ENCODE data around the gene TC2N.

Gene TC2N

GRCh38 chr14:91867316-91867988, at the start of gene TC2N:
TC2N (minus strand) TSS chr14:91867536; CDS start chr14:91813769, 53,767 bp downstream.
- no peaks in the 10 kb centered on the region for H3K36me3 ChIP-seq (ENCODE audit: insufficient read depth, low read length)
- no peak for DNase-seq (ENCODE audit: low read depth, low spot score)
- no peak for TF ChIP-seq EZH2 (IDR thresholded peaks at IDR 0.05)
- no peak for TF ChIP-seq POLR2AphosphoS5 (IDR thresholded peaks at IDR 0.05; ENCODE audit: borderline replicate concordance, low read depth, low read length)
- no peak within 1 kb of the TSS for H3K4me3 ChIP-seq
- H3K9me3 ChIP-seq (ENCODE audit: low read depth, low read length), result no peaks in the 10 kb centered on the region
- no peak within 1 kb of the TSS for H3K27ac ChIP-seq
- H3K9ac ChIP-seq (ENCODE audit: insufficient read length), result no peak within 1 kb of the TSS

DNA sequence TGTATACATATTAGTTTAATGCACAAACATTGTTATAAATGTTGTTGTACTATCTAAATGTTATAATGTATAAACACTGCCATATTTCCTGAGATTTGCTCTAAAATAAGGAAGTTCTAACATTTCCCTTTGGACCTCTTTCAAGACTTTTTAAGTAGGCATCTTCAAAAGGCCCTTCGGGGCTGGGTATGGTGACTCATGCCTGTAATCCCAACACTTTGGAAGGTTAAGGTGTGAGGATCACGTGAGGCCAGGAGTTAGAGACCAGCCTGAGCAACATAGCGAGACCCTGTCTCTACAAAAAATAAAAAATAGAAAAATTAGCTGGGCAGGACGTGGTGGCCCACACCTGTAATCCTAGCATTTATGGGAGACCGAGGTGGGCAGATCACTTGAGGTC, 44.7 kb upstream of the TC2N start:
- no peak overlapping the region for H3K9ac ChIP-seq (ENCODE audit: insufficient read length)
- TF ChIP-seq EZH2 (IDR thresholded peaks at IDR 0.05) (no peak), POLR2AphosphoS5 (IDR thresholded peaks at IDR 0.05; ENCODE audit: borderline replicate concordance, low read depth, low read length) (no peak), FOXP2 (optimal IDR thresholded peaks at IDR 0.05; ENCODE audit: control extremely low read depth, extremely low read length, insufficient read depth) (no peak)
- no peak overlapping the region for H3K4me3 ChIP-seq
- no peak overlapping the region for H3K27ac ChIP-seq
- no peak for DNase-seq (ENCODE audit: low read depth, low spot score)
- H3K36me3 ChIP-seq (ENCODE audit: insufficient read depth, low read length), result no peaks in the 10 kb centered on the region
- no peaks in the 10 kb centered on the region for H3K9me3 ChIP-seq (ENCODE audit: low read depth, low read length)

GRCh38 chr14:91911474-91912032, 44.2 kb upstream of the TC2N start:
- Histone ChIP-seq H3K27ac (no peak overlapping the region), H3K9ac (ENCODE audit: insufficient read length) (no peak overlapping the region), H3K4me3 (no peak overlapping the region), H3K9me3 (ENCODE audit: low read depth, low read length) (no peaks in the 10 kb centered on the region), H3K36me3 (ENCODE audit: insufficient read depth, low read length) (no peaks in the 10 kb centered on the region)
- peak; percentile 14 for DNase-seq (ENCODE audit: low read depth, low spot score)
- TF ChIP-seq EZH2 (IDR thresholded peaks at IDR 0.05) (no peak), POLR2AphosphoS5 (IDR thresholded peaks at IDR 0.05; ENCODE audit: borderline replicate concordance, low read depth, low read length) (no peak), FOXP2 (optimal IDR thresholded peaks at IDR 0.05; ENCODE audit: control extremely low read depth, extremely low read length, insufficient read depth) (no peak)

GRCh38 chr14:91910196-91910595, 42.9 kb upstream of the TC2N start:
- no peak overlapping the region for H3K27ac ChIP-seq
- H3K9ac ChIP-seq (ENCODE audit: insufficient read length), result no peak overlapping the region
- TF ChIP-seq FOXP2 (optimal IDR thresholded peaks at IDR 0.05; ENCODE audit: control extremely low read depth, extremely low read length, insufficient read depth) (no peak), POLR2AphosphoS5 (IDR thresholded peaks at IDR 0.05; ENCODE audit: borderline replicate concordance, low read depth, low read length) (no peak), EZH2 (IDR thresholded peaks at IDR 0.05) (no peak)
- H3K4me3 ChIP-seq, result no peak overlapping the region
- no peaks in the 10 kb centered on the region for H3K36me3 ChIP-seq (ENCODE audit: insufficient read depth, low read length)
- no peaks in the 10 kb centered on the region for H3K9me3 ChIP-seq (ENCODE audit: low read depth, low read length)
- DNase-seq (ENCODE audit: low read depth, low spot score), result no peak

- no peak for DNase-seq (ENCODE audit: low read depth, low spot score)
- H3K9me3 ChIP-seq (ENCODE audit: low read depth, low read length), result no peaks in the 10 kb centered on the region
- no peak overlapping the region for H3K27ac ChIP-seq
- H3K4me3 ChIP-seq, result no peak overlapping the region
- TF ChIP-seq EZH2 (IDR thresholded peaks at IDR 0.05) (no peak), FOXP2 (optimal IDR thresholded peaks at IDR 0.05; ENCODE audit: control extremely low read depth, extremely low read length, insufficient read depth) (no peak), POLR2AphosphoS5 (IDR thresholded peaks at IDR 0.05; ENCODE audit: borderline replicate concordance, low read depth, low read length) (no peak)
- no peaks in the 10 kb centered on the region for H3K36me3 ChIP-seq (ENCODE audit: insufficient read depth, low read length)
- H3K9ac ChIP-seq (ENCODE audit: insufficient read length), result no peak overlapping the region
Observed at GRCh38 chr14:91906374-91906773, 39.0 kb upstream of the TC2N start.

GRCh38 chr14:91904956-91905645, 37.8 kb upstream of the TC2N start:
- TF ChIP-seq POLR2AphosphoS5 (IDR thresholded peaks at IDR 0.05; ENCODE audit: borderline replicate concordance, low read depth, low read length) (no peak), FOXP2 (optimal IDR thresholded peaks at IDR 0.05; ENCODE audit: control extremely low read depth, extremely low read length, insufficient read depth) (no peak), EZH2 (IDR thresholded peaks at IDR 0.05) (no peak)
- no peak overlapping the region for H3K9ac ChIP-seq (ENCODE audit: insufficient read length)
- DNase-seq (ENCODE audit: low read depth, low spot score), result no peak
- H3K9me3 ChIP-seq (ENCODE audit: low read depth, low read length), result no peaks in the 10 kb centered on the region
- H3K36me3 ChIP-seq (ENCODE audit: insufficient read depth, low read length), result no peaks in the 10 kb centered on the region
- H3K4me3 ChIP-seq, result no peak overlapping the region
- H3K27ac ChIP-seq, result no peak overlapping the region

GRCh38 chr14:91904483-91904882, 37.1 kb upstream of the TC2N start:
- H3K9ac ChIP-seq (ENCODE audit: insufficient read length), result no peak overlapping the region
- no peak overlapping the region for H3K27ac ChIP-seq
- H3K4me3 ChIP-seq, result no peak overlapping the region
- no peaks in the 10 kb centered on the region for H3K9me3 ChIP-seq (ENCODE audit: low read depth, low read length)
- TF ChIP-seq EZH2 (IDR thresholded peaks at IDR 0.05) (no peak), POLR2AphosphoS5 (IDR thresholded peaks at IDR 0.05; ENCODE audit: borderline replicate concordance, low read depth, low read length) (no peak), FOXP2 (optimal IDR thresholded peaks at IDR 0.05; ENCODE audit: control extremely low read depth, extremely low read length, insufficient read depth) (no peak)
- no peak for DNase-seq (ENCODE audit: low read depth, low spot score)
- no peaks in the 10 kb centered on the region for H3K36me3 ChIP-seq (ENCODE audit: insufficient read depth, low read length)

GRCh38 chr14:91903070-91903469, 35.7 kb upstream of the TC2N start:
- Histone ChIP-seq H3K4me3 (no peak overlapping the region), H3K27ac (no peak overlapping the region), H3K9ac (ENCODE audit: insufficient read length) (no peak overlapping the region), H3K36me3 (ENCODE audit: insufficient read depth, low read length) (no peaks in the 10 kb centered on the region), H3K9me3 (ENCODE audit: low read depth, low read length) (no peaks in the 10 kb centered on the region)
- TF ChIP-seq FOXP2 (optimal IDR thresholded peaks at IDR 0.05; ENCODE audit: control extremely low read depth, extremely low read length, insufficient read depth) (no peak), EZH2 (IDR thresholded peaks at IDR 0.05) (no peak)
- DNase-seq (ENCODE audit: low read depth, low spot score), result no peak

All from SK-N-MC (cell line).